SK-N-SH treated with all-trans-retinoic acid at 6 μM for 48 hours (cell line): Measurements from ENCODE around the gene ECE2.

ENCODE experiments used
- ARNTL ChIP-seq: fragments of 450-650 bp; formaldehyde crosslinking; IDR thresholded peaks from 2 replicates; pipeline ENCODE4 v1.5.0; 2020; ENCODE audit warnings: low read depth, mild to moderate bottlenecking, moderate library complexity, borderline replicate concordance
- GLIS3 ChIP-seq: fragments of 250-450 bp; sonication (Bioruptor Pico); IDR thresholded peaks from 2 replicates; pipeline ENCODE4 v1.5.0; 2020; ENCODE audit warnings: mild to moderate bottlenecking, moderate library complexity
- ISL1 ChIP-seq: fragments of 250-450 bp; sonication (Bioruptor Pico); IDR thresholded peaks from 2 replicates; pipeline ENCODE4 v2.1.2; 2022; ENCODE audit warnings: mild to moderate bottlenecking, moderate library complexity
- OSR1 ChIP-seq: fragments of 250-450 bp; sonication (Bioruptor Pico); IDR thresholded peaks from 2 replicates; pipeline ENCODE4 v1.8.0; 2022; ENCODE audit warnings: moderate library complexity, mild to moderate bottlenecking, inconsistent platforms

- no peak for TF ChIP-seq OSR1 (CRISPR knock-in tag)
- TF ChIP-seq GLIS3 (CRISPR knock-in tag): no peak
- TF ChIP-seq ARNTL: no peak
- TF ChIP-seq ISL1: no peak
These were observed 35.3 kb upstream of the ECE2 start for GRCh38 chr3:184240384-184241140.
